Keratinocyte (primary cell): ENCODE measurements around the gene STK36. TPM values are rescaled to one million over a fixed set of nuclear protein-coding genes. Genes with fewer than 3 reads are reported as not detected.

ENCODE experiments used
- DNase-seq: peaks from one replicate; pipeline ENCODE4 v3.0.0-alpha.2; 2011; ENCODE audit warnings: low read depth, missing footprints, low spot score
- FAIRE-seq: peaks from 2 replicates; lab custom pipeline; 2011; peaks lifted over from hg19 to GRCh38; lab: Jason Lieb, UNC
- H2AFZ ChIP-seq: 2 replicates; pipeline ENCODE4 v1.6.0; 2012; ENCODE audit warnings: low read length, control low read depth, inconsistent platforms; ENCODE audit not compliant: control insufficient read depth
- H3K27ac ChIP-seq: 2 replicates; pipeline ENCODE4 v1.5.1; 2011; ENCODE audit warnings: low read length; ENCODE audit not compliant: control insufficient read depth, insufficient read depth
- H3K27me3 ChIP-seq: 3 replicates; pipeline ENCODE4 v1.6.0; 2011; ENCODE audit warnings: low read length; ENCODE audit not compliant: control insufficient read depth, insufficient read depth; ENCODE audit errors: extremely low read depth
- H3K36me3 ChIP-seq, 2 experiments: 2 replicates in 1 of 2; 3 replicates in 1 of 2; pipeline ENCODE4 v1.5.1; 2011; ENCODE audit warnings: low read length in 2 of 2, mild to moderate bottlenecking in 1 of 2; ENCODE audit not compliant: control insufficient read depth in 2 of 2, insufficient read depth in 2 of 2; ENCODE audit errors: extremely low read depth in 1 of 2
- H3K4me1 ChIP-seq: 3 replicates; pipeline ENCODE4 v1.5.1; 2011; ENCODE audit warnings: low read length; ENCODE audit not compliant: control insufficient read depth, insufficient read depth; ENCODE audit errors: extremely low read depth
- H3K4me2 ChIP-seq: 3 replicates; pipeline ENCODE4 v1.6.0; 2011; ENCODE audit warnings: low read depth, low read length; ENCODE audit not compliant: control insufficient read depth, insufficient read depth; ENCODE audit errors: extremely low read depth
- H3K4me3 ChIP-seq, 3 experiments: fragments of 200-600 bp in 1 of 3; sonication (generic) in 1 of 3; 2 replicates in 2 of 3; 3 replicates in 1 of 3; pipeline ENCODE4 v1.5.1; 2011 to 2016; ENCODE audit warnings: low read length in 3 of 3, mild to moderate bottlenecking in 3 of 3, control low read depth in 2 of 3, inconsistent platforms in 1 of 3, low read depth in 1 of 3, mixed read lengths in 1 of 3, mixed run types in 1 of 3, moderate library complexity in 1 of 3; ENCODE audit not compliant: control insufficient read depth in 2 of 3, insufficient read depth in 2 of 3; ENCODE audit errors: extremely low read depth in 1 of 3
- H3K79me2 ChIP-seq: 2 replicates; pipeline ENCODE4 v1.6.0; 2012; ENCODE audit warnings: low read length; ENCODE audit not compliant: control insufficient read depth, insufficient read depth
- H3K9ac ChIP-seq: 3 replicates; pipeline ENCODE4 v1.6.0; 2011; ENCODE audit warnings: low read length; ENCODE audit not compliant: control insufficient read depth, insufficient read depth; ENCODE audit errors: extremely low read depth
- H3K9me1 ChIP-seq: 3 replicates; pipeline ENCODE4 v1.6.0; 2011; ENCODE audit warnings: low read length; ENCODE audit not compliant: control insufficient read depth, insufficient read depth; ENCODE audit errors: extremely low read depth
- H3K9me3 ChIP-seq: 2 replicates; pipeline ENCODE4 v1.5.1; 2012; ENCODE audit warnings: low read depth, low read length; ENCODE audit not compliant: control insufficient read depth
- H4K20me1 ChIP-seq: 3 replicates; pipeline ENCODE4 v1.6.0; 2011; ENCODE audit warnings: low read length; ENCODE audit not compliant: control insufficient read depth, insufficient read depth; ENCODE audit errors: extremely low read depth
- CTCF ChIP-seq, 3 experiments: IDR thresholded peaks in 1 of 3; conservative IDR thresholded peaks in 1 of 3; optimal IDR thresholded peaks in 1 of 3; 2 replicates in 2 of 3; 3 replicates in 1 of 3; pipeline versions ENCODE3 to v1.5.1; 2011; ENCODE audit warnings: low read length in 3 of 3, mild to moderate bottlenecking in 3 of 3, moderate library complexity in 2 of 3, control low read depth in 1 of 3, inconsistent platforms in 1 of 3; ENCODE audit not compliant: insufficient read depth in 2 of 3; ENCODE audit errors: extremely low read depth in 1 of 3
- EZH2 ChIP-seq: IDR thresholded peaks from one replicate; pipeline ENCODE4 v1.6.1; 2012; ENCODE audit warnings: inconsistent platforms, mild to moderate bottlenecking, low read length, moderate library complexity
- dilution Hi-C: fragments of 300-500 bp; cut with MboI; formaldehyde crosslinking; loops from one replicate; pipeline ENCODE4 v1.7.0; 2020; ENCODE audit warnings: low sequenced_read_pairs; ENCODE audit not compliant: extremely low pct_ligation_motif_present
- polyA plus RNA-seq, 5 experiments: library from polyadenylated mRNA; depleted of rRNA in 3 of 5; stranded (reverse) in 3 of 5; stranded (forward) in 1 of 5; unstranded in 1 of 5; fragments of >200 nt; gene quantifications; 1 replicate in 1 of 5; 2 replicates in 3 of 5; 3 replicates in 1 of 5; pipeline versions ENCODE4 v1.2.1 to v1.2.3, GENCODE V29; 2011 to 2012; ENCODE audit warnings: missing spikeins in 2 of 5, low read depth in 1 of 5, low replicate concordance in 1 of 5

STK36 gene
- polyA plus RNA-seq, 1 donor (not counting 4 experiments of a cell fraction or from before 2014, with no cell fraction given): 19.0 TPM

- TF ChIP-seq EZH2 (no peak), CTCF (optimal IDR thresholded peaks at IDR 0.05 in 1 of 3, IDR thresholded peaks at IDR 0.05 in 1 of 3, conservative IDR thresholded peaks at IDR 0.05 in 1 of 3; ENCODE audit: extremely low read depth in 1 of 3, insufficient read depth in 2 of 3, low read length in 3 of 3) (no peak)
- no peak overlapping the region for H3K4me2 ChIP-seq
- no peaks in the 10 kb centered on the region for H3K9me3 ChIP-seq
- no peaks in the 10 kb centered on the region for H3K79me2 ChIP-seq
- no peaks in the 10 kb centered on the region for H3K9me1 ChIP-seq
- H3K27me3 ChIP-seq: no peaks in the 10 kb centered on the region
- dilution Hi-C loops: no loop called here
- H3K27ac ChIP-seq: no peak overlapping the region
- H3K4me1 ChIP-seq: no peaks in the 10 kb centered on the region
- no peaks in the 10 kb centered on the region for H4K20me1 ChIP-seq
- FAIRE-seq (no peak), DNase-seq (no peak)
- no peak overlapping the region for H3K9ac ChIP-seq
- no peak overlapping the region for H3K4me3 ChIP-seq
- peaks cover 4 to 5% of the 10 kb centered on the region in 2 experiments for H3K36me3 ChIP-seq
- no peak overlapping the region for H2AFZ ChIP-seq
Observed at GRCh38 chr2:218701806-218702205, 29.9 kb downstream of the STK36 start.

GRCh38 chr2:218703341-218703740 is 31.5 kb downstream of the STK36 start:
- Histone ChIP-seq H3K79me2 (no peaks in the 10 kb centered on the region), H3K36me3 (peaks cover 3 to 4% of the 10 kb centered on the region in 2 experiments), H3K9me3 (no peaks in the 10 kb centered on the region), H3K4me1 (no peaks in the 10 kb centered on the region), H2AFZ (no peak overlapping the region), H3K9ac (no peak overlapping the region), H3K4me3 (no peak overlapping the region), H3K9me1 (no peaks in the 10 kb centered on the region), H4K20me1 (no peaks in the 10 kb centered on the region), H3K27ac (no peak overlapping the region), H3K27me3 (no peaks in the 10 kb centered on the region), H3K4me2 (no peak overlapping the region)
- TF ChIP-seq EZH2: no peak
- no peak for TF ChIP-seq CTCF (optimal IDR thresholded peaks at IDR 0.05 in 1 of 3, IDR thresholded peaks at IDR 0.05 in 1 of 3, conservative IDR thresholded peaks at IDR 0.05 in 1 of 3; ENCODE audit: extremely low read depth in 1 of 3, insufficient read depth in 2 of 3, low read length in 3 of 3)
- no peak for DNase-seq
- FAIRE-seq: no peak
- dilution Hi-C loops: no loop called here
